Measurements from ENCODE around the gene NADK2.

DNA sequence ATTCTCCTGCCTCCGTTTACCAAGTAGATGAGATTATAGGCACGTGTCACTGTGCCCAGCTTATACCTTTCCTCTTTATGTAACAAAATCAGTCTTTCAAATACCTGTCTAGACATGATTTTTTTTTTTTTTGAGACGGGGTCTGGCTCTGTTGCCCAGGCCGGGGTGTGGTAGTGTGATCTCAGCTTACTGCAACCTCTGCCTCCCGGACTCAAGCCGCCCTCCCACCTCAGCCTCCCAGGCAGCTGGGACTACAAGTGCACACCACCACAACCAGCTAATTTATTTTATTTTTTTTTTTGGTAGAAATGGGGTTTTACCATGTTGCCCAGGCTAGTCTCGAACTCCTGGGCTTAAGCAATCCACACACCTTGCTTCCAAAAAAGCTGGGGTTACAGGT is 13.2 kb downstream of the NADK2 start:
- TF ChIP-seq, protein P1, sequence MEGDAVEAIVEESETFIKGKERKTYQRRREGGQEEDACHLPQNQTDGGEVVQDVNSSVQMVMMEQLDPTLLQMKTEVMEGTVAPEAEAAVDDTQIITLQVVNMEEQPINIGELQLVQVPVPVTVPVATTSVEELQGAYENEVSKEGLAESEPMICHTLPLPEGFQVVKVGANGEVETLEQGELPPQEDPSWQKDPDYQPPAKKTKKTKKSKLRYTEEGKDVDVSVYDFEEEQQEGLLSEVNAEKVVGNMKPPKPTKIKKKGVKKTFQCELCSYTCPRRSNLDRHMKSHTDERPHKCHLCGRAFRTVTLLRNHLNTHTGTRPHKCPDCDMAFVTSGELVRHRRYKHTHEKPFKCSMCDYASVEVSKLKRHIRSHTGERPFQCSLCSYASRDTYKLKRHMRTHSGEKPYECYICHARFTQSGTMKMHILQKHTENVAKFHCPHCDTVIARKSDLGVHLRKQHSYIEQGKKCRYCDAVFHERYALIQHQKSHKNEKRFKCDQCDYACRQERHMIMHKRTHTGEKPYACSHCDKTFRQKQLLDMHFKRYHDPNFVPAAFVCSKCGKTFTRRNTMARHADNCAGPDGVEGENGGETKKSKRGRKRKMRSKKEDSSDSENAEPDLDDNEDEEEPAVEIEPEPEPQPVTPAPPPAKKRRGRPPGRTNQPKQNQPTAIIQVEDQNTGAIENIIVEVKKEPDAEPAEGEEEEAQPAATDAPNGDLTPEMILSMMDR (IDR thresholded peaks at IDR 0.05), result no peak
- TF ChIP-seq POLR2A (IDR thresholded peaks at IDR 0.05; ENCODE audit: low read depth) (no peak), EP300 (IDR thresholded peaks at IDR 0.05) (no peak), POLR2AphosphoS5 (IDR thresholded peaks at IDR 0.05) (no peak)
